Endodermal cell (in vitro differentiated cells): Measurements from ENCODE around the gene GPR137B. TPM values are rescaled to one million over a fixed set of nuclear protein-coding genes. Genes with fewer than 3 reads are reported as not detected.

Experiments used
- DNase-seq: peaks from one replicate; pipeline ENCODE4 v3.0.0-alpha.2; 2017
- H3K27ac ChIP-seq: 2 replicates; pipeline ENCODE4 v1.5.1; 2013; ENCODE audit warnings: mild to moderate bottlenecking, low read depth, low read length, moderate library complexity
- H3K27me3 ChIP-seq: 2 replicates; pipeline ENCODE4 v1.6.1; 2013; ENCODE audit warnings: mild to moderate bottlenecking, low read length, moderate library complexity; ENCODE audit not compliant: insufficient read depth, control insufficient read depth, poor library complexity, severe bottlenecking
- H3K36me3 ChIP-seq: 2 replicates; pipeline ENCODE4 v1.7.0; 2013; ENCODE audit warnings: mild to moderate bottlenecking, low read length, moderate library complexity; ENCODE audit not compliant: control insufficient read depth, insufficient read depth
- H3K4me1 ChIP-seq: one replicate; pipeline ENCODE4 v1.7.0; 2013; ENCODE audit warnings: low read length; ENCODE audit not compliant: control insufficient read depth, insufficient read depth
- H3K4me3 ChIP-seq: 2 replicates; pipeline ENCODE4 v1.5.1; 2013; ENCODE audit warnings: mild to moderate bottlenecking, low read length, moderate library complexity
- H3K9ac ChIP-seq: 2 replicates; pipeline ENCODE4 v1.6.1; 2013; ENCODE audit warnings: mild to moderate bottlenecking, low read length, moderate library complexity; ENCODE audit not compliant: poor library complexity, severe bottlenecking; ENCODE audit errors: extremely low read depth
- H3K9me3 ChIP-seq: 2 replicates; pipeline ENCODE4 v1.6.1; 2013; ENCODE audit warnings: mild to moderate bottlenecking, low read length, moderate library complexity; ENCODE audit not compliant: control insufficient read depth
- H3K27ac Mint-ChIP-seq: 2 replicates; pipeline ENCODE4 v1.8.0; 2020; ENCODE audit warnings: mixed read lengths
- H3K27me3 Mint-ChIP-seq: 2 replicates; pipeline ENCODE4 v1.8.0; 2021; ENCODE audit warnings: mild to moderate bottlenecking, mixed read lengths; ENCODE audit not compliant: insufficient read depth
- H3K36me3 Mint-ChIP-seq: 2 replicates; pipeline ENCODE4 v1.8.0; 2020; ENCODE audit warnings: low read depth, mixed read lengths
- H3K4me1 Mint-ChIP-seq: 2 replicates; pipeline ENCODE4 v1.8.0; 2020; ENCODE audit warnings: mixed read lengths
- H3K4me3 Mint-ChIP-seq: 2 replicates; pipeline ENCODE4 v1.8.0; 2020; ENCODE audit warnings: mild to moderate bottlenecking, moderate library complexity, mixed read lengths
- H3K9me3 Mint-ChIP-seq: 2 replicates; pipeline ENCODE4 v1.8.0; 2020; ENCODE audit warnings: mild to moderate bottlenecking, mixed read lengths
- WGBS, 2 experiments: methylation state at CpG; one replicate each; pipeline versions ENCODE4 v1.1.5 to v1.1.7; 2013; ENCODE audit warnings: missing lambda C conversion rate in 2 of 2, mixed read lengths in 1 of 2; ENCODE audit not compliant: insufficient coverage in 1 of 2, insufficient read length in 1 of 2; 5-methylcytosine and 5-hydroxymethylcytosine counted together
- total RNA-seq, 2 donors: library from RNA; stranded (reverse); fragmentation: NEBNext Ultra II Directional in 1 of 2; extraction: Animal tissue kit (Norgen Biotek cat#: 25700) in 1 of 2; gene quantifications; 2 replicates in 1 of 2; 3 replicates in 1 of 2; pipeline ENCODE4 v1.2.1, GENCODE V29; 2021
- TF ChIP-seq, protein P1 (sequence below): fragments of 200-600 bp; sonication (generic); conservative IDR thresholded peaks from 2 replicates; pipeline ENCODE4 v1.5.0; 2021; ENCODE audit warnings: antibody characterized with exemption, mild to moderate bottlenecking

GPR137B gene
- total RNA-seq, 2 donors from 2014 or later, result 2.8 to 6.7 TPM

DNA sequence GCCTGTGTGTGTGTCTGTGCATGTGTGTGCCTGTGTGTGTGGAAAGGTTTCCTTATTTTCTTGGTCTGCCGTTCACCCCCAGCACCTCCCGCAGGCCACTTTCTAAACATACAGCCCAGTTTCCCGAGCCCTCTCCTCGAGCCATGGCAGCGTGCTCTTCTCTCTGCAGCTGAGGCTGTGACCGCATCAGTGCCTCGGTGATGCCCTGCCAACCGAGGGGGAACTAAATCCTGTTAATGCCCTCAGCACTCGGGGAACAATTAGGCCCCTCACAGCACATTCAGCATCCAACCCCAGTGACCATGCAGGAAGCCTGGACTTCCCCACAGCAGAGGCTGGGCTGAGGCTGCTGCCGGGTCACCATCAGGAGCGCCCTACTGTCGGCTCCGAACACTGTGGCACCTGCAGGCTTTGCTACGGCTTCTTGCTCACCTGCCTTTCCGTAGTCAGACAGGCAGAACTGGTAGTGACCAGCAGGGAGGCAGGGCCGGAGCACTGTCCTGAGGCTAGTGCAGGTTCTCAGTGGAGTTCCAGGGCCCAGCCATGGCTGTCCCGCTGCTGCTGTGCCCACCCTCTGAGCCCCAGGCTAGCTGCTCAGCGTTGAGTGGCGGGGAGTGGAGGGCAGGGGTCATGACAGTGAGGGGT is 8.1 kb downstream of the GPR137B start:
- Mint-ChIP-seq H3K4me1 (peaks cover 3% of the 10 kb centered on the region), H3K9me3 (no peaks in the 10 kb centered on the region), H3K27me3 (peaks cover 40% of the 10 kb centered on the region), H3K27ac (no peak overlapping the region), H3K36me3 (no peaks in the 10 kb centered on the region), H3K4me3 (no peak overlapping the region)
- Histone ChIP-seq H3K4me1 (peaks cover 5% of the 10 kb centered on the region), H3K27me3 (peaks cover 3% of the 10 kb centered on the region), H3K9me3 (no peaks in the 10 kb centered on the region), H3K27ac (no peak overlapping the region), H3K4me3 (no peak overlapping the region), H3K9ac (no peak overlapping the region), H3K36me3 (no peaks in the 10 kb centered on the region)
- WGBS, 2 experiments, result 91 to 94% methylated on average over 9 to 19 of the region's 19 CpGs
- TF ChIP-seq, protein P1, sequence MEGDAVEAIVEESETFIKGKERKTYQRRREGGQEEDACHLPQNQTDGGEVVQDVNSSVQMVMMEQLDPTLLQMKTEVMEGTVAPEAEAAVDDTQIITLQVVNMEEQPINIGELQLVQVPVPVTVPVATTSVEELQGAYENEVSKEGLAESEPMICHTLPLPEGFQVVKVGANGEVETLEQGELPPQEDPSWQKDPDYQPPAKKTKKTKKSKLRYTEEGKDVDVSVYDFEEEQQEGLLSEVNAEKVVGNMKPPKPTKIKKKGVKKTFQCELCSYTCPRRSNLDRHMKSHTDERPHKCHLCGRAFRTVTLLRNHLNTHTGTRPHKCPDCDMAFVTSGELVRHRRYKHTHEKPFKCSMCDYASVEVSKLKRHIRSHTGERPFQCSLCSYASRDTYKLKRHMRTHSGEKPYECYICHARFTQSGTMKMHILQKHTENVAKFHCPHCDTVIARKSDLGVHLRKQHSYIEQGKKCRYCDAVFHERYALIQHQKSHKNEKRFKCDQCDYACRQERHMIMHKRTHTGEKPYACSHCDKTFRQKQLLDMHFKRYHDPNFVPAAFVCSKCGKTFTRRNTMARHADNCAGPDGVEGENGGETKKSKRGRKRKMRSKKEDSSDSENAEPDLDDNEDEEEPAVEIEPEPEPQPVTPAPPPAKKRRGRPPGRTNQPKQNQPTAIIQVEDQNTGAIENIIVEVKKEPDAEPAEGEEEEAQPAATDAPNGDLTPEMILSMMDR, result no peak
- DNase-seq, result no peak

DNA sequence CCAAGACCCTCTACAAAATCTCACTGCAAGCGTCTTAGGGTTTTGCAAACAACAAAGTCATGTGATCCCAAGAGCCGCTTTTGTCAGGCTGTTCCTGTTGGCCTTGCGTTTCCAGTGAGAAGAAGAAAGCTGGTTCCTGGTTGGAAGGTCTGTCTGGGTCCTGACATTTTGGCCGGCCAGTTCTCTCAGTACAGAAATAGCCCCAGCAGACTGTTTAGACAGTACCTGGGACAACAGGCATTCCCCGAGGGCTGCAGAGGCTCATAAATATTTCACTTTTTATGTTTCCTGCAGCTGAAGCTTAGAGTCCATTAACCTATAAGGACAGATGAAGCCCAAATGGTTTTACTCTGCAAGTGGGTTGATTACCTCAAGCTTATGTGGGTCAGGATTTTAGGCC is 8.6 kb downstream of the GPR137B start:
- H3K9ac ChIP-seq, result no peak overlapping the region
- no peak overlapping the region for H3K4me3 Mint-ChIP-seq
- no peaks in the 10 kb centered on the region for H3K36me3 Mint-ChIP-seq
- peaks cover 7% of the 10 kb centered on the region for H3K4me1 Mint-ChIP-seq
- TF ChIP-seq, protein P1, result no peak
- 88 to 90% methylated on average over 5 of the region's 5 CpGs for WGBS, 2 experiments
- H3K27ac Mint-ChIP-seq, result no peak overlapping the region
- no peaks in the 10 kb centered on the region for H3K9me3 Mint-ChIP-seq
- H3K4me3 ChIP-seq, result no peak overlapping the region
- H3K27me3 ChIP-seq, result no peaks in the 10 kb centered on the region
- DNase-seq, result no peak
- no peaks in the 10 kb centered on the region for H3K36me3 ChIP-seq
- no peaks in the 10 kb centered on the region for H3K9me3 ChIP-seq
- H3K27ac ChIP-seq, result no peak overlapping the region
- H3K27me3 Mint-ChIP-seq, result peaks cover 34% of the 10 kb centered on the region
- H3K4me1 ChIP-seq, result peaks cover 5% of the 10 kb centered on the region

DNA sequence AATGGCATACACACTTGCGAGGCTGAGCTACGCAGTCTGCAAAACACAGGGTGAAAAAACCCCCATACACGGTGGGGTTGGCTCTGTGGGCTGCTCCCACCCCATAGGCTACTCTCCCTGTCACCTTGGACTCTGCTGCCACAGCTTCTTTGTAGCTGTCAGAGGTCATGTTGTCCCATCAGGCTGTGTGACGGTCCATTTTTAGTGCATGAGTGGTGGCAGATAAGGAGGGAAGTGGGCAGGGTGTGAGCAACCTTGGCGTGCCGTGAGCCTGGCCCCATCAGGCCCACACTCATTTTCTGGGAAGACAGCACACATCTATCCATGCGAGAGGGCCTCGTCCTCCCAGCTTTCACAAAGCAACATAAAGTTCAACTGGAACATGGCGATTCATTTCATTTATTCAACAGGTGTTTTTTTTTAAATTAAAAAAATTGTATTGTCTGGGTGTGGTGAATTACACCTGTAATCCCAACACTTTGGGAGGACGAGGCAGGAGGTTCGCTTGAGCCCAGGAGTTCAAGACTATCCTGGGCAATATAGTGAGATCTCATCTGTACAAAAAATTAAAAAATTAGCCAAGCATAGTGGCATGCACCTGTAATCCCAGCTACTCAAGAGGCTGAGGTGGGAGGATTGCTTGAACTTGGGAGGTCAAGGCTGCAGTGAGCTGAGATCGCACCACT is 9.5 kb downstream of the GPR137B start:
- TF ChIP-seq, protein P1, result no peak
- H3K9me3 Mint-ChIP-seq, result no peaks in the 10 kb centered on the region
- H3K27me3 Mint-ChIP-seq, result peaks cover 27% of the 10 kb centered on the region
- H3K27ac Mint-ChIP-seq, result no peak overlapping the region
- DNase-seq, result no peak
- Histone ChIP-seq H3K27me3 (no peaks in the 10 kb centered on the region), H3K9me3 (no peaks in the 10 kb centered on the region), H3K4me3 (no peak overlapping the region), H3K9ac (no peak overlapping the region), H3K4me1 (peaks cover 5% of the 10 kb centered on the region), H3K27ac (no peak overlapping the region), H3K36me3 (no peaks in the 10 kb centered on the region)
- no peak overlapping the region for H3K4me3 Mint-ChIP-seq
- 97% methylated on average over 8 to 11 of the region's 12 CpGs for WGBS, 2 experiments
- no peaks in the 10 kb centered on the region for H3K36me3 Mint-ChIP-seq
- peaks cover 7% of the 10 kb centered on the region for H3K4me1 Mint-ChIP-seq
